PC-3 (cell line): ENCODE data around the gene MSI2. TPM values are rescaled to one million over a fixed set of nuclear protein-coding genes. Genes with fewer than 3 reads are reported as not detected.

Experiments used
- ATAC-seq: fragments of 200-7000 bp; cut with Tn5 transposase; 2 replicates; pipeline ENCODE4 v1.9.1; 2020; ENCODE audit warnings: mild to moderate bottlenecking, moderate library complexity
- BruUV-seq: library from RNA; stranded (reverse); fragments of 400-500 nt; replicated peaks from 2 replicates; lab custom pipeline; 2021; lab: Mats Ljungman, UMichigan
- CTCF ChIA-PET: fragments of 300-600 bp; sonication (Branson Sonifier 250); formaldehyde crosslinking; loops from one replicate; lab custom pipeline; 2022; ENCODE audit warnings: antibody characterized with exemption; lab: Charles Lee
- POLR2A ChIA-PET: fragments of 300-600 bp; sonication (Branson Sonifier 250); formaldehyde crosslinking; loops from one replicate; lab custom pipeline; 2022; ENCODE audit warnings: antibody characterized with exemption; ENCODE audit not compliant: unreplicated experiment; lab: Charles Lee
- DNase-seq: peaks from one replicate; pipeline ENCODE4 v3.0.0-alpha.2; 2015
- H2AFZ ChIP-seq: fragments of 300-600 bp; sonication (generic); 2 replicates; pipeline ENCODE4 v1.6.0; 2016; ENCODE audit warnings: antibody characterized with exemption, low read length
- H3F3A ChIP-seq: fragments of 300-600 bp; sonication (generic); one replicate; pipeline ENCODE4 v1.6.0; 2017; ENCODE audit warnings: antibody characterized with exemption, low read length, control low read depth, mild to moderate bottlenecking; ENCODE audit not compliant: unreplicated experiment
- H3K27ac ChIP-seq: fragments of 300-600 bp; sonication (generic); 2 replicates; pipeline ENCODE4 v1.5.1; 2016; ENCODE audit warnings: mild to moderate bottlenecking, low read length
- H3K27me3 ChIP-seq: fragments of 300-600 bp; sonication (generic); 2 replicates; pipeline ENCODE4 v1.6.1; 2016; ENCODE audit warnings: low read length, mixed read lengths
- H3K36me3 ChIP-seq: fragments of 300-600 bp; sonication (generic); 2 replicates; pipeline ENCODE4 v1.6.1; 2016; ENCODE audit warnings: low read depth, mixed run types, low read length, mixed read lengths
- H3K4me1 ChIP-seq: fragments of 300-600 bp; sonication (generic); 2 replicates; pipeline ENCODE4 v1.5.1; 2016; ENCODE audit warnings: low read length; ENCODE audit not compliant: insufficient read depth
- H3K4me2 ChIP-seq: fragments of 300-600 bp; sonication (generic); 2 replicates; pipeline ENCODE4 v1.6.0; 2016; ENCODE audit warnings: low read length
- H3K4me3 ChIP-seq: fragments of 300-600 bp; sonication (generic); 2 replicates; pipeline ENCODE4 v1.5.1; 2016; ENCODE audit warnings: mild to moderate bottlenecking, low read length, mixed read lengths
- H3K79me2 ChIP-seq: fragments of 300-600 bp; sonication (generic); 2 replicates; pipeline ENCODE4 v1.6.1; 2017; ENCODE audit warnings: low read length, mixed read lengths
- H3K9ac ChIP-seq: fragments of 300-600 bp; sonication (generic); 2 replicates; pipeline ENCODE4 v1.6.0; 2016; ENCODE audit warnings: mild to moderate bottlenecking, low read length
- H3K9me2 ChIP-seq: fragments of 300-600 bp; sonication (generic); replicated peaks from 2 replicates; pipeline ENCODE4 v1.6.1; 2016; ENCODE audit warnings: mixed run types, low read length, mixed read lengths
- H3K9me3 ChIP-seq: fragments of 300-600 bp; sonication (generic); 2 replicates; pipeline ENCODE4 v1.6.1; 2016; ENCODE audit warnings: low read length, mixed read lengths
- H4K20me1 ChIP-seq: fragments of 300-600 bp; sonication (generic); 2 replicates; pipeline ENCODE4 v1.6.1; 2016; ENCODE audit warnings: low read length, mixed read lengths
- EZH2 ChIP-seq: fragments of 300-600 bp; sonication (generic); IDR thresholded peaks from one replicate; pipeline ENCODE4 v1.6.1; 2017; ENCODE audit warnings: antibody characterized with exemption, mild to moderate bottlenecking, low read length; ENCODE audit not compliant: unreplicated experiment
- EZH2phosphoT487 ChIP-seq: fragments of 300-600 bp; sonication (generic); IDR thresholded peaks from 2 replicates; pipeline ENCODE4 v1.6.1; 2018; ENCODE audit warnings: mild to moderate bottlenecking, antibody characterized with exemption, low read length, borderline replicate concordance
- intact Hi-C: fragments of 100-400 bp; cut with micrococcal nuclease; formaldehyde crosslinking; loops from 2 replicates; pipeline ENCODE4 v1.9.0; 2023
- total RNA-seq: library from RNA; depleted of rRNA; stranded (reverse); fragments of >200 nt; gene quantifications from 2 replicates; pipeline ENCODE4 v1.2.3, GENCODE V29; 2014
- TF ChIP-seq, protein P1 (sequence below): fragments of 300-600 bp; sonication (generic); conservative IDR thresholded peaks from 2 replicates; pipeline ENCODE4 v1.5.1; 2017; ENCODE audit warnings: antibody characterized with exemption, low read depth, mild to moderate bottlenecking, low read length

MSI2 gene
- total RNA-seq, 1 experiment from 2014 or later = 54.7 TPM

- intact Hi-C loops = loop anchor here (5.0 kb wide), 1 partner anchor 99 kb away; the partner anchor contains the start of gene MSI2
- BruUV-seq = no TSS peak
- ChIA-PET CTCF (no interaction called here), POLR2A (no interaction called here)
- Histone ChIP-seq H3K27ac (peak overlapping the region; percentile 89; the same call in 1 of the 2 replicates), H2AFZ (no peak overlapping the region), H3K4me2 (no peak overlapping the region), H3K4me3 (no peak overlapping the region), H3K27me3 (no peaks in the 10 kb centered on the region), H4K20me1 (no peaks in the 10 kb centered on the region), H3K79me2 (0 out of 2 replicates have a peak, but pooled peaks cover 3% of the 10 kb centered on the region), H3K36me3 (no peaks in the 10 kb centered on the region), H3K9me2 (no peaks in the 10 kb centered on the region), H3K9ac (no peak overlapping the region), H3K9me3 (no peaks in the 10 kb centered on the region), H3F3A (no peaks in the 10 kb centered on the region), H3K4me1 (peaks cover 24% of the 10 kb centered on the region)
- no peak for DNase-seq
- ATAC-seq = no peak
- TF ChIP-seq, protein P1, sequence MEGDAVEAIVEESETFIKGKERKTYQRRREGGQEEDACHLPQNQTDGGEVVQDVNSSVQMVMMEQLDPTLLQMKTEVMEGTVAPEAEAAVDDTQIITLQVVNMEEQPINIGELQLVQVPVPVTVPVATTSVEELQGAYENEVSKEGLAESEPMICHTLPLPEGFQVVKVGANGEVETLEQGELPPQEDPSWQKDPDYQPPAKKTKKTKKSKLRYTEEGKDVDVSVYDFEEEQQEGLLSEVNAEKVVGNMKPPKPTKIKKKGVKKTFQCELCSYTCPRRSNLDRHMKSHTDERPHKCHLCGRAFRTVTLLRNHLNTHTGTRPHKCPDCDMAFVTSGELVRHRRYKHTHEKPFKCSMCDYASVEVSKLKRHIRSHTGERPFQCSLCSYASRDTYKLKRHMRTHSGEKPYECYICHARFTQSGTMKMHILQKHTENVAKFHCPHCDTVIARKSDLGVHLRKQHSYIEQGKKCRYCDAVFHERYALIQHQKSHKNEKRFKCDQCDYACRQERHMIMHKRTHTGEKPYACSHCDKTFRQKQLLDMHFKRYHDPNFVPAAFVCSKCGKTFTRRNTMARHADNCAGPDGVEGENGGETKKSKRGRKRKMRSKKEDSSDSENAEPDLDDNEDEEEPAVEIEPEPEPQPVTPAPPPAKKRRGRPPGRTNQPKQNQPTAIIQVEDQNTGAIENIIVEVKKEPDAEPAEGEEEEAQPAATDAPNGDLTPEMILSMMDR = no peak
- TF ChIP-seq EZH2phosphoT487 (no peak), EZH2 (no peak)
Measured at GRCh38 chr17:57356153-57356718, 99.9 kb downstream of the MSI2 start.

DNA sequence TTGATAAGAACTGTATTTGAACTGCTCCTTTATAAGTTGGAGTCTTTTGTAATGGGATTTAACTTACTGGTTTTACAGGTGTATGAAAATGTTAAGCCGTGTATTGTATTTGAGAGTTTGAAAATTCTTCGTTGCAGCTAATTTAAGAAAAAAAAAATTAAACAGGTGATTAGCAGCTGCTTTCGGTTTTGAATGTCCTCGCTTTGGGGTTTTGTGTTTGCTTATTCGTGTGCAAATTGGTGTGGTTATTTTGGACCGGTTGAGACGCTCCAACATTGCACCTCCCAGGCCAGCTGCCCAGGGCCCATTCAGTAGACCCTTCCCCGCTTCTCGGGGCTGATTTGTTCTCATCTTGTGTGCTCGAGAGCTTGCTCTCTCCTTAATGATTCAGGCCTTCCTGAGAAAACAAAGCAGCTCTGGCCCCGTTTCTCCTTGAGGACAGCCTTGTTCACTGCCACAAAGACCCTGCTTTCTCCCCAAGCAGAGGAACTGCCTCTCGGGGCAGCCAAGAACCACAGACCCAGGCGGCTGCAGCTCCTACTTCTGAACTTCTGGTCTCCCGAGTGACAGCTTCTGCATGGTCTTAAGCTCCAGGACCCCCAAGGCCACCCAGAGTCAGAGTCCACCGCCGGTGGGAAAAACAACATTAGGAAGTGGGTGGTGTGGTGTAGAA lies 100.5 kb downstream of the MSI2 start:
- TF ChIP-seq EZH2phosphoT487 = no peak
- TF ChIP-seq, protein P1 = no peak
- no peak for TF ChIP-seq EZH2
- Histone ChIP-seq H4K20me1 (no peaks in the 10 kb centered on the region), H3K9me2 (no peaks in the 10 kb centered on the region), H3K9me3 (no peaks in the 10 kb centered on the region), H3K36me3 (no peaks in the 10 kb centered on the region), H3K9ac (peak overlapping the region; percentile 45), H3K27me3 (no peaks in the 10 kb centered on the region), H3K4me2 (peak overlapping the region; percentile 59), H3K27ac (peak overlapping the region; percentile 89), H3K4me1 (peaks cover 24% of the 10 kb centered on the region), H3K4me3 (no peak overlapping the region), H3K79me2 (0 out of 2 replicates have a peak, but pooled peaks cover 3% of the 10 kb centered on the region), H2AFZ (no peak overlapping the region), H3F3A (no peaks in the 10 kb centered on the region)
- intact Hi-C loops = loop anchor here (5.0 kb wide), 1 partner anchor 100 kb away; the partner anchor contains the start of gene MSI2
- no peak for ATAC-seq
- DNase-seq = no peak
- CTCF ChIA-PET = no interaction called here
- BruUV-seq = no TSS peak
- POLR2A ChIA-PET = interaction anchor here (0.5 kb wide), 1 partner anchor 479 kb away, joined by 3 read pairs; no protein-coding TSS in a partner anchor
